Measurements from ENCODE around the gene RFX3. TPM values are rescaled to one million over a fixed set of nuclear protein-coding genes. Genes with fewer than 3 reads are reported as not detected.

RFX3 gene
- total RNA-seq, 2 donors from 2014 or later, result 4.6 to 6.5 TPM

GRCh38 chr9:3200331-3200774, 325.4 kb downstream of the RFX3 start:
- Histone ChIP-seq H3K36me3 (replicated peaks in 1 of 2; ENCODE audit: insufficient read depth in 1 of 2, low read depth in 2 of 2) (no peaks in the 10 kb centered on the region), H3K4me3 (no peak overlapping the region), H3K27me3 (no peaks in the 10 kb centered on the region), H3K9me3 (no peaks in the 10 kb centered on the region), H3K4me1 (no peaks in the 10 kb centered on the region), H3K27ac (no peak overlapping the region)
- TF ChIP-seq POLR2A (IDR thresholded peaks at IDR 0.05) (no peak), CTCF (IDR thresholded peaks at IDR 0.05) (no peak)
- WGBS, 2 donors, result 86 to 89% methylated on average over 4 of the region's 4 CpGs
- DNase-seq (no peak), ATAC-seq (no peak)
- intact Hi-C loops (cut with DNase I), result no loop called here

GRCh38 chr9:3193791-3194190, 332.0 kb downstream of the RFX3 start:
- no peaks in the 10 kb centered on the region for H3K4me1 ChIP-seq
- no peak overlapping the region for H3K27ac ChIP-seq
- intact Hi-C loops (cut with DNase I), result no loop called here
- H3K27me3 ChIP-seq, result no peaks in the 10 kb centered on the region
- 62 to 66% methylated on average over 4 of the region's 4 CpGs for WGBS, 2 donors
- TF ChIP-seq CTCF (IDR thresholded peaks at IDR 0.05) (no peak), POLR2A (IDR thresholded peaks at IDR 0.05) (no peak)
- H3K9me3 ChIP-seq, result no peaks in the 10 kb centered on the region
- no peaks in the 10 kb centered on the region for H3K36me3 ChIP-seq (replicated peaks in 1 of 2; ENCODE audit: insufficient read depth in 1 of 2, low read depth in 2 of 2)
- no peak for ATAC-seq
- H3K4me3 ChIP-seq, result no peak overlapping the region
- no peak for DNase-seq

- intact Hi-C loops (cut with DNase I), result no loop called here
- Histone ChIP-seq H3K27ac (no peak overlapping the region), H3K9me3 (no peaks in the 10 kb centered on the region), H3K4me3 (no peak overlapping the region), H3K27me3 (no peaks in the 10 kb centered on the region), H3K4me1 (no peaks in the 10 kb centered on the region), H3K36me3 (replicated peaks in 1 of 2; ENCODE audit: insufficient read depth in 1 of 2, low read depth in 2 of 2) (no peaks in the 10 kb centered on the region)
- TF ChIP-seq CTCF (IDR thresholded peaks at IDR 0.05) (no peak), POLR2A (IDR thresholded peaks at IDR 0.05) (no peak)
- DNase-seq (no peak), ATAC-seq (no peak)
- 46 to 68% methylated on average over 5 of the region's 5 CpGs for WGBS, 2 donors
Measured at GRCh38 chr9:3191715-3192114, 334.1 kb downstream of the RFX3 start.

- no peak for TF ChIP-seq POLR2A (IDR thresholded peaks at IDR 0.05)
- no peak for TF ChIP-seq CTCF (IDR thresholded peaks at IDR 0.05)
- DNase-seq, result no peak
- no peaks in the 10 kb centered on the region for H3K36me3 ChIP-seq (replicated peaks in 1 of 2; ENCODE audit: insufficient read depth in 1 of 2, low read depth in 2 of 2)
- ATAC-seq, result no peak
- H3K27me3 ChIP-seq, result no peaks in the 10 kb centered on the region
- H3K27ac ChIP-seq, result no peak overlapping the region
- WGBS, 2 donors, result 49 to 50% methylated on average over 7 of the region's 7 CpGs
- no peaks in the 10 kb centered on the region for H3K4me1 ChIP-seq
- H3K9me3 ChIP-seq, result no peaks in the 10 kb centered on the region
- intact Hi-C loops (cut with DNase I), result loop anchor here (10.0 kb wide), 1 partner anchor 314 kb away; no protein-coding TSS in a partner anchor
- H3K4me3 ChIP-seq, result no peak overlapping the region
Measured at GRCh38 chr9:3189113-3189861, 336.5 kb downstream of the RFX3 start.

GRCh38 chr9:3186751-3187150, 339.1 kb downstream of the RFX3 start:
- intact Hi-C loops (cut with DNase I), result loop anchor here (10.0 kb wide), 1 partner anchor 312 kb away; no protein-coding TSS in a partner anchor
- no peak for ATAC-seq
- WGBS, 2 donors, result 69 to 70% methylated on average over 4 of the region's 4 CpGs

More at GRCh38 chr9:3186751-3187150, 339.1 kb downstream of the RFX3 start:
- no peaks in the 10 kb centered on the region for H3K27me3 ChIP-seq
- no peak overlapping the region for H3K4me3 ChIP-seq
- no peaks in the 10 kb centered on the region for H3K9me3 ChIP-seq
- H3K4me1 ChIP-seq, result peaks cover under 1% of the 10 kb centered on the region
- TF ChIP-seq POLR2A (IDR thresholded peaks at IDR 0.05) (no peak), CTCF (IDR thresholded peaks at IDR 0.05) (no peak)
- no peaks in the 10 kb centered on the region for H3K36me3 ChIP-seq (replicated peaks in 1 of 2; ENCODE audit: insufficient read depth in 1 of 2, low read depth in 2 of 2)
- no peak overlapping the region for H3K27ac ChIP-seq
- DNase-seq, result no peak

Data from body of pancreas (tissue), 4 donors.